HL-60 (cell line): ENCODE data around the gene SLC51B.

Experiments
- POLR2AphosphoS5 ChIP-seq: IDR thresholded peaks from 2 replicates; pipeline ENCODE4 v1.6.1; 2012; ENCODE audit warnings: low read depth
- TF ChIP-seq, protein P1 (sequence below): IDR thresholded peaks from one replicate; pipeline ENCODE4 v1.5.1; 2011; ENCODE audit warnings: low read length, control low read depth, inconsistent platforms; ENCODE audit not compliant: insufficient read depth
- TF ChIP-seq, protein P2 (sequence below): IDR thresholded peaks from 2 replicates; pipeline ENCODE4 v1.6.1; 2012; ENCODE audit warnings: low read depth; ENCODE audit not compliant: insufficient replicate concordance

DNA sequence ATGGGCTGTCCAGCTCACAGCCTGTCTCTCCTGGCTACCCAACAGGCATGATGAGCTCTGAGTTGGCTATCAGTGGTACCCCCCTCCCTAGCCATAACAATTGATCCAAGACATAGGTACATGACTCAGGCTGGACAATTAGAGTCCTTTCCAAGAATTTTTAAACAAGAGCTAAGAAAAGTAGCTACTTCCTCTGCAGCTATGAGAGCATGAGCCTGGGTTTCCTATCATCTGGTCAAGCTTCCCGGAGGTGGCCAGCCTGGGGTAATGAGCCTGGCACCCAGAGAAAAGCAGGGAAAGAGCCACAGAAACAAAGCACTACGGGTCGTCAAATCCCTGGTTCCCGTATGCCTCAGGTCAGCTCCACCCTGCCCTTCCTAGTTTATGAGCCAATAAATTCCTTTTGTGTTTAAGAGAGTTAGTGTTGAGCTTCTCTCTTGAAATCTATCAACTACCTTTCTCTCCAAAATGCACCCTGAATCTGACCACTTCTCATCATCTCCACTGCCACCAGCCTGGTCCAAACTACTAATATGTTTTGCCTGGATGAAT is 2.3 kb upstream of the SLC51B start:
- TF ChIP-seq POLR2AphosphoS5 = no peak
- TF ChIP-seq, protein P1, sequence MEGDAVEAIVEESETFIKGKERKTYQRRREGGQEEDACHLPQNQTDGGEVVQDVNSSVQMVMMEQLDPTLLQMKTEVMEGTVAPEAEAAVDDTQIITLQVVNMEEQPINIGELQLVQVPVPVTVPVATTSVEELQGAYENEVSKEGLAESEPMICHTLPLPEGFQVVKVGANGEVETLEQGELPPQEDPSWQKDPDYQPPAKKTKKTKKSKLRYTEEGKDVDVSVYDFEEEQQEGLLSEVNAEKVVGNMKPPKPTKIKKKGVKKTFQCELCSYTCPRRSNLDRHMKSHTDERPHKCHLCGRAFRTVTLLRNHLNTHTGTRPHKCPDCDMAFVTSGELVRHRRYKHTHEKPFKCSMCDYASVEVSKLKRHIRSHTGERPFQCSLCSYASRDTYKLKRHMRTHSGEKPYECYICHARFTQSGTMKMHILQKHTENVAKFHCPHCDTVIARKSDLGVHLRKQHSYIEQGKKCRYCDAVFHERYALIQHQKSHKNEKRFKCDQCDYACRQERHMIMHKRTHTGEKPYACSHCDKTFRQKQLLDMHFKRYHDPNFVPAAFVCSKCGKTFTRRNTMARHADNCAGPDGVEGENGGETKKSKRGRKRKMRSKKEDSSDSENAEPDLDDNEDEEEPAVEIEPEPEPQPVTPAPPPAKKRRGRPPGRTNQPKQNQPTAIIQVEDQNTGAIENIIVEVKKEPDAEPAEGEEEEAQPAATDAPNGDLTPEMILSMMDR = no peak
- TF ChIP-seq, protein P2, sequence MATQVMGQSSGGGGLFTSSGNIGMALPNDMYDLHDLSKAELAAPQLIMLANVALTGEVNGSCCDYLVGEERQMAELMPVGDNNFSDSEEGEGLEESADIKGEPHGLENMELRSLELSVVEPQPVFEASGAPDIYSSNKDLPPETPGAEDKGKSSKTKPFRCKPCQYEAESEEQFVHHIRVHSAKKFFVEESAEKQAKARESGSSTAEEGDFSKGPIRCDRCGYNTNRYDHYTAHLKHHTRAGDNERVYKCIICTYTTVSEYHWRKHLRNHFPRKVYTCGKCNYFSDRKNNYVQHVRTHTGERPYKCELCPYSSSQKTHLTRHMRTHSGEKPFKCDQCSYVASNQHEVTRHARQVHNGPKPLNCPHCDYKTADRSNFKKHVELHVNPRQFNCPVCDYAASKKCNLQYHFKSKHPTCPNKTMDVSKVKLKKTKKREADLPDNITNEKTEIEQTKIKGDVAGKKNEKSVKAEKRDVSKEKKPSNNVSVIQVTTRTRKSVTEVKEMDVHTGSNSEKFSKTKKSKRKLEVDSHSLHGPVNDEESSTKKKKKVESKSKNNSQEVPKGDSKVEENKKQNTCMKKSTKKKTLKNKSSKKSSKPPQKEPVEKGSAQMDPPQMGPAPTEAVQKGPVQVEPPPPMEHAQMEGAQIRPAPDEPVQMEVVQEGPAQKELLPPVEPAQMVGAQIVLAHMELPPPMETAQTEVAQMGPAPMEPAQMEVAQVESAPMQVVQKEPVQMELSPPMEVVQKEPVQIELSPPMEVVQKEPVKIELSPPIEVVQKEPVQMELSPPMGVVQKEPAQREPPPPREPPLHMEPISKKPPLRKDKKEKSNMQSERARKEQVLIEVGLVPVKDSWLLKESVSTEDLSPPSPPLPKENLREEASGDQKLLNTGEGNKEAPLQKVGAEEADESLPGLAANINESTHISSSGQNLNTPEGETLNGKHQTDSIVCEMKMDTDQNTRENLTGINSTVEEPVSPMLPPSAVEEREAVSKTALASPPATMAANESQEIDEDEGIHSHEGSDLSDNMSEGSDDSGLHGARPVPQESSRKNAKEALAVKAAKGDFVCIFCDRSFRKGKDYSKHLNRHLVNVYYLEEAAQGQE = no peak
